NCI-H82 (cell line): Measurements from ENCODE around the gene BAD.

Experiments
- DNase-seq: peaks from one replicate; lab custom pipeline; 2025; lab: John Stamatoyannopoulos, UW

Gene BAD

DNA sequence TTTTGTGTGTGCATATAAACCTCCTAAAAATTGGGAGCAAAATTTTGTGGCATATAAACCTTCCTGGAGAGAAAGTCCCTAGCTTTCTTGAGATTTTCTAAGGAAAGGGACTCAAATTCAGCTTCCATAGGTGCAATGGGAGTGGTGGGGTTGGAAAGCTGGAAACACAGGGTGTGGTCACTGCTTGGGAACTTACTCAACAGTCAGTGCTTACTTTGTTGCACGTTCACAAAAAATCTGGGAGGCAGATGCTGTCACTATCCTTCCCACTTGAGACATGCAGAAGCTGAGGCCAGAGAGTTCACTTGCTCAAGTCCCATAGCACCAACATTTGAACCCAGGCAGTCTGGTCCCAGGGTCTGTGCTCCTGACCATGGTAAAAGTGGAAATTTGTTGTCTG, 11.8 kb upstream of the BAD start:
- no peak for DNase-seq

DNA sequence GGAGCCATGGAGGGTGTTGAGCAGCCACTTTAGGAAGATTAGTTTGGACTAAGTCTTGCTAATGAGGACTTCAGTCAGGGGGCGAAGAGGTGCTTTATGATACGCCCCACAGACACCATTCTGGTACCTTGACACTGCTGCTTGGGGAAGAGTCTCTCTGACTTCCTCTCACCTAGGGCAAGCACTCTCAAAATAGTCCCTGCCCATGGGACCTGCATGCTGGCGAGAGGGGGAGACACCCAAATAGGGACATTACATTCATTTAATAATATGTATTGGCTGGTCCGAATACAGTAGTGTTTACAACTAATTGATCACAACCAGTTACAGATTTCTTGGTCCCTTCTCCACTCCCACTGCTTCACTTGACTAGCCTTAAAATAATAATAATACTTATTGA, 11.3 kb upstream of the BAD start:
- no peak for DNase-seq

GRCh38 chr11:64294774-64295173, 10.3 kb upstream of the BAD start:
- DNase-seq, result no peak

- DNase-seq, result no peak
Observed at GRCh38 chr11:64292460-64293254, 8.2 kb upstream of the BAD start.

DNA sequence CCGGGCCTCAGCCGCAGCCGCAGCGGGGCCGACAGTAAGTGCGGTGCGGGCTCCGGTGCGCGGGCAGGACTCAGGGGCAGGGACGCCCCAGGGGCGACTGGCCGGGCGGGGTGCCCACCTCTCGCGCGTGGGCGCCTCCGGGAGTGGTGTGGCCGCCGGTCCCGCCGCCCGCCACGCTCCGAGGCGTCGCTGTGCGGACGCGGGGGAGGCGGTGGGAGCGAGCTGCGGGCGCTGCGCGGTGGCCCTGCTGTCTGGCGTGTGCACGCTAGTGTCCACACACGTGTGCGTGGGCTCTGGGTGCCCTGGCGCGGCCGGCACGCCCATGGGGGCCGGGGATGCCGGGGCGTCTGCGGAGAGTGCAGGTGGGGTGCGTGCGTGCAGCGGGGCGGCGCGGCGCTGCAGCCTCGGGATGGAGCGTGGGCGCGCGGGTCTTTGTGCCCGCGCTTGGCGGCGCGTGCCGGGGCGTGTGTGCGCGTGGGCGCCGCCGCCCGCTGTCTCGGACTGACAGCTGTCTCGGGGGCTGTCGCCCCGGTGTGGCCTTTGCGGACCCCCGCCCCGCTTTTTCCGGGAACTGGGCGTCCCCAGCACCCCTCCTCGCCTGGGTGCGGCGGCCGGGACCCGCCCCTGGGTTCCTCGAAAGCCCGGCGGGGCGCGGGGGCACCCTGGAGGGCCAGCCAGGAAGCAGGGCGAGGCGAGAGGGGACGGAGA, 7.4 kb upstream of the BAD start:
- DNase-seq, result no peak

- no peak for DNase-seq
Observed at GRCh38 chr11:64291262-64291751, 6.8 kb upstream of the BAD start, which contains the start of gene KCNK4. KCNK4 (plus strand) TSS chr11:64291302; CDS start chr11:64293019, 1,717 bp downstream.

DNA sequence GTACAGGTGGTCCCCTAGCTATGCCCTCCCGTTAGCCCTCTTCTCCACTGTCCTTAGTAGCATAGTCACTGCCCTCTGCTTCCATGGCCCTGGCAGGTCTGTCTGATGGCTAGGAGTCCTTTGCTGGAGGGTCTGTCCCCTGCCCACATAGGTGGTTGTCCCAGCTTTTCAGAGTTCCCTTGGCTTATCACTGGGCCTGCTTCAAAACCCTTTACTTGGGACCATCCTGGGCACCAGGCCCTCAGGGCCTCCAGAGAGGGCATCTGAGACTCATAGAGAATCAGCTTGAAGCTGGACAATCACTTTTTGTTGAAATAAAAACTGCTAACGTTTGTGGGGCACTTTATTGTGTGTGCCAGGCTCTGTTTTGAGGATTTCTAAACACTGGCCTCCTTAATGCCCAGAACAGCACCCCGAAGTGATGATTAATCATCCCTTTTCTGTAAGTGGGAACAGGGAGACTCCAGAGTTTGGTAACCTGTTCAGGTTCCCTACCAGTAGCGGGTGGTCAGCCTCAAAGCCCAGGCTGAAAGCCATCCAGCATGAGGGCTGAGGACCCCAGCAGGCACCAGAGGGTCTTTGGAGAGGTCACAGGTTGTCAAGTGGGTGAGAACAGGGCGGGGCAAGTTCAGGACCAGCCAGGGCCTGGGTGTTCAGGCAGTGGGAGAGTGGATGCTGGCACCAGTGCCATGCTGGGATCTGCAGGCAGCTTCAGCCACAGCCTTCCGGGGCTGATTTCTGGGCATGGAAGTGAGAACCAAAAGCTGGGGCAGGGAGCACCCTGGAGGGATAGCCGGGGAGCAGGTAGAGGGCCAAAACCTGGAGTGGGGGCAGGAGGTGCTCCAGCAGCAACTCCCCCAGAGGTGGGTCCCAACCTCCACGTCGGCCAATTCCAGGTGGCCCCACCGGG, 6.1 kb upstream of the BAD start:
- DNase-seq, result no peak

DNA sequence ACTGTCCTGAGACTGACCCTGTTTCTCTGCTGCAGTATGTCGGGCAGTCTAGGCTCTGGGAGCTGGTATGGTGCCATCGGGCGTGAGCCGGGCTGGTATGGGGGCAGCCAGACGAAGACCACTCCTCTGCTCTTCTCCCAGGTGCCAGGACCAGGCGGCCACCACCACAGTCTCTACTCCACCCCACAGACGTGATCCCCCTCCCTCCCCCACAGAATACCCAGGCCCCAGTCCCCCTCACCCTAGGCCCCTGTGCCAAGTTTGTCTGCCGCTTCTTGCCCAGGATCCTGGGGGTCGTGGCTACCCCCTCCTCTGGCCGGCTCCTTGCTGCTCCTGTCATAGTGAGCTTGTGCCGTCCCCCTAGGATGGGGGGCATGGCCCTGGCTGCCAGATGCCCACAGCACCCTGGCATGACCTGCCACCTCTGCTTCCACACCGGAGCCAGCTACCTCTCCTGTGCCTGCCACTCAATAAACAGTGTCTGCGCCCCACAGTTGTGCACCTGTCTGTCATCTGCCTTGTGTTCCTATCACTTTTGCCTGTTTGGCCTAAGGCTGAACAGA, 4.6 kb upstream of the BAD start:
- DNase-seq, result no peak

- no peak for DNase-seq
Observed at GRCh38 chr11:64288353-64288750, 3.9 kb upstream of the BAD start.

GRCh38 chr11:64287676-64288352, 3.3 kb upstream of the BAD start:
- DNase-seq, result no peak

GRCh38 chr11:64286801-64287159, 2.3 kb upstream of the BAD start:
- no peak for DNase-seq

- no peak for DNase-seq
Observed at GRCh38 chr11:64285885-64286800, 1.7 kb upstream of the BAD start.

DNA sequence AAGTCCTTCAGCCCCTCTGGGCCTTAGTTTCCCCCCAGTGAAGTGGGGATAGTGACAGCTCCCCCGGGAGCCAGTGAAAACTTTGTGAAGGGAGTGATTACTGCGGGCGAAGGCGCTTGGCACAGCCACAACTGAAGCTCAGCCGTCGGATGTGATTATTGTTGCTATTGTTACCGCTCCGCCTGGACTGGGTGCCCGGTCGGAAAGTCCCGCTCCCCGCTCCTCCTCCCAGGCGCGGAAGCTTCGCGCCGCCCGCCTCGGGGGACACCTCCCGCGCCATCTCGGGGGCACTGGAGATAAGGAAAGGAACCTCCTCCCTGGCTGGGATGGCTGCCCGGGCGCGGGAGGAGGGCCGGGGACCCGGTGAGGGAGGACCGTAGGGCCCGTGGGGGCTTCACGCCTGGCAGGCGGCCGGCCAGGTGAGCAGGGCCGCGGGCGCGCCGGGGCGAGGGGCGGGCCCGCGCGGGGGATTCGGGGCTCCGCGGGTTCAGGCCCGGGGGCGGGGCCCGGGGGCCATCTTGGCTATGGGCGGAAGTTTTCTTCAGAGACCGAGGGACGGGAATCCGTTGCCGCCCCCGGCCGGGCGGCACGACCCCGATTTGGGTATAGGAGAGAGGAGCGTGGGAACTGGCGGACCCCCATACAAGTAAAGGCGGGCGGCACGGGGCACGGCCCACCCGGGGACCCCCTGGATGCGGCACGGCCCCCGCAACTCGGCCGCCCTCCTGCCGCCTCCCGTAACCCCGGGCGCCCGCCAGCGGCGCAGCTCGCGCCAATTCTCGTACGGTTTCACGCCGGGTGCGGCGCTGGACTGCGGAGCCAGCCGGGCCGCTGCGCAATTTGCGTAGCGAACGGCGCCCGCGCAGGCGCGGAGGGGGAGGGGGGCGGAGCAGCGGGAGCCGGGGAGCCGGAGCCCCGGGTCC, 758 bp upstream of the BAD start, which contains the start of gene GPR137:
Gene GPR137 (plus strand): TSS at position 887 of the 923 bp plus-strand sequence. CDS start 677 bp downstream, outside the sequence.
- peak; percentile 82 for DNase-seq

DNA sequence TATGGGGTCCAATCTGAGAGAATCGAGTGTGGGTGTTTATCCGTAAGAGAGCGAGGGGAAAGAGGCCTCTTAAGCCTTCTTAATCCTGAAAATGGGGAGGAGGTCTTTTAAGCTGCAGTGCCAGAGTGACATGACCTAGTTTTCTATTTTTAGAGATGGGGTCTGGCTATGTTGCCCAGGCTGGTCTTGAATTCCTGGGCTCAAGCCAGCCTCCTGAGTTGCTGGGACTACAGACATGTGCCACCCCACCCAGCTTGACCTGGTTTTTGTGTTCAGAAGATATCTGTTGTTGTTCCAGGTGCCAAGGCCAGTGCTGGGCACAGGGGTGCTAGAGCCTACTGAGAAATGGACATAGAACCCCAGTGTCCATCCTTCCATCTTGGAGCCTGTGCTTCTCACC, 1.4 kb downstream of the BAD start:
- peak; percentile 71 for DNase-seq

DNA sequence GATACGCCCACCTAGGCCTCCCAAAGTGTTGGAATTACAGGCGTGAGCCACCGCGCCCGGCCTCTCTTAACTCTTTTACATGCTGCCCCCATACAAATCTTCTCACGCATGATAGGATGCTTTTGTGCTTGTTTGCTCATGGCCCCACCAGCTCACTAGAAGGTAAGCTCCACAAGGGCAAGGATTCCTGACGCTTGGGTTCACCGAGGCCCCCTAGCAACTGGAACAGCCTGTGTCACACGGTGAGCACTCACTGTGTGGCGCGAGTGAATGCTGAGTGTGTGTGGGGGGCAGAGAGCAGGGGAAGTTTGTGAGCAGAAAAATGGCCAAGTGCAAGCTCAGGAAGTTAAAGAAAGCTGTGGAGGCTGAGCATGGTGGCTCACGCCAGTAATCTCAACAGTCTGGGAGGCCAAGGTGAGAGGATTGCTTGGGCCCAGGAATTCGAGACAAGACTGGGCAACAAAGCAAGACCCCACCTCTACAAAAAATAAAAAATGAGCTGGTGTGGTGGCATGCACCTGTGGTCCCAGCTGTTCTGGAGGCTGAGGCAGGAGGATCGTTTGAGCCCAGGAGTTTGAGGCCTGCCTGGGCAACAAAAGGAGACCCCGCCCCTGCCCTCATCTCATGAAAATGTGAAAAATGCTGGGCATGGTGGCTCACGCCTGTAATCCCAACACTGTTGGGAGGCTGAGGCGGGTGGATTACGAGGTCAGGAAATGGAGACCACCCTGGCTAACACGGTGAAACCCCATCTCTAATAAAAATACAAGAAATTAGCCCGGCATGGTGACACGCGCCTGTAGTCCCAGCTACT, 2.3 kb downstream of the BAD start:
- no peak for DNase-seq

DNA sequence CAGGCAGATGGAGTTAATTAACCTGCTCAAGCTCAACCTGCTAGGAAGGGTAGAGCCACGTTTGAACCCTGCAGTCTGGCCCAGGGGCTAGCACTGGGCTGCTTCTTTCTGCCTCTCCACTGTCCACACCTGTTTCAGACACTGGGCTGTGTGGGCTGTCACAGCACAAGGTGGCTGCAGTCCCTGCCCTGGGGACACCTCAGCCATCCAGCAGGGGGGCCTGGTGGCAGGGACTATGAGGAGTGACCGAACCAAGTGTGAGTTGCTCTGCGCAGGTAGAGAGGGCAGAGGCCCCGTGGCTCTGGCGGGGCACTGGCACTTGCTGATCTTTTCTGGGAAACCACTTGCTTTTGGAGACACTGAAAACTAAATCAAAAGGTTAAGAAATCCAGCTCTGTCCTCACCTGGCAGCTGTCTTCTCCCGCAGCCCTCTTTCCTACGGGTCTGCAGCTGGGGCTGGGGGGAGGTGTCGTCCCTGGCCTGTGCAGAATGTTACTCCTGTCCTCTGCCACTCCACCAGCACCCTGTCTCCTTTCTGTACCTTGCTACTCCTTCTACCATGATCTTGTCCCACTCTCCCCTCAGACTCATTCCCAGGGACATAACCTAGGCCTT, 5.8 kb downstream of the BAD start:
- DNase-seq, result no peak

GRCh38 chr11:64276653-64277431, 7.6 kb downstream of the BAD start:
- no peak for DNase-seq
